Cardiac fibroblast (primary cell): ENCODE measurements around the gene CNP.

ENCODE experiments used
- DNase-seq, 2 donors: peaks; one replicate each; pipeline versions ENCODE4 v3.0.0 to v3.0.0-alpha.2; 2010; ENCODE audit warnings: low read depth in 2 of 2
- H3K4me3 ChIP-seq, 2 donors: replicated peaks in 1 of 2; 1 replicate in 1 of 2; 2 replicates in 1 of 2; pipeline ENCODE4 v1.5.1; 2011; ENCODE audit warnings: low read depth in 2 of 2, low read length in 2 of 2, mild to moderate bottlenecking in 2 of 2, moderate library complexity in 1 of 2
- TF ChIP-seq, protein P1 (sequence below): IDR thresholded peaks from one replicate; pipeline ENCODE4 v1.5.1; 2011; ENCODE audit warnings: low read depth, mild to moderate bottlenecking, low read length, inconsistent platforms

CNP gene

GRCh38 chr17:41957869-41958439 is 8.6 kb upstream of the CNP start:
- H3K4me3 ChIP-seq: no peak overlapping the region
- TF ChIP-seq, protein P1, sequence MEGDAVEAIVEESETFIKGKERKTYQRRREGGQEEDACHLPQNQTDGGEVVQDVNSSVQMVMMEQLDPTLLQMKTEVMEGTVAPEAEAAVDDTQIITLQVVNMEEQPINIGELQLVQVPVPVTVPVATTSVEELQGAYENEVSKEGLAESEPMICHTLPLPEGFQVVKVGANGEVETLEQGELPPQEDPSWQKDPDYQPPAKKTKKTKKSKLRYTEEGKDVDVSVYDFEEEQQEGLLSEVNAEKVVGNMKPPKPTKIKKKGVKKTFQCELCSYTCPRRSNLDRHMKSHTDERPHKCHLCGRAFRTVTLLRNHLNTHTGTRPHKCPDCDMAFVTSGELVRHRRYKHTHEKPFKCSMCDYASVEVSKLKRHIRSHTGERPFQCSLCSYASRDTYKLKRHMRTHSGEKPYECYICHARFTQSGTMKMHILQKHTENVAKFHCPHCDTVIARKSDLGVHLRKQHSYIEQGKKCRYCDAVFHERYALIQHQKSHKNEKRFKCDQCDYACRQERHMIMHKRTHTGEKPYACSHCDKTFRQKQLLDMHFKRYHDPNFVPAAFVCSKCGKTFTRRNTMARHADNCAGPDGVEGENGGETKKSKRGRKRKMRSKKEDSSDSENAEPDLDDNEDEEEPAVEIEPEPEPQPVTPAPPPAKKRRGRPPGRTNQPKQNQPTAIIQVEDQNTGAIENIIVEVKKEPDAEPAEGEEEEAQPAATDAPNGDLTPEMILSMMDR: no peak
- DNase-seq: no peak

- no peak overlapping the region for H3K4me3 ChIP-seq
- no peak for DNase-seq
- TF ChIP-seq, protein P1: no peak
These were observed 7.6 kb upstream of the CNP start for GRCh38 chr17:41959030-41959335.

DNA sequence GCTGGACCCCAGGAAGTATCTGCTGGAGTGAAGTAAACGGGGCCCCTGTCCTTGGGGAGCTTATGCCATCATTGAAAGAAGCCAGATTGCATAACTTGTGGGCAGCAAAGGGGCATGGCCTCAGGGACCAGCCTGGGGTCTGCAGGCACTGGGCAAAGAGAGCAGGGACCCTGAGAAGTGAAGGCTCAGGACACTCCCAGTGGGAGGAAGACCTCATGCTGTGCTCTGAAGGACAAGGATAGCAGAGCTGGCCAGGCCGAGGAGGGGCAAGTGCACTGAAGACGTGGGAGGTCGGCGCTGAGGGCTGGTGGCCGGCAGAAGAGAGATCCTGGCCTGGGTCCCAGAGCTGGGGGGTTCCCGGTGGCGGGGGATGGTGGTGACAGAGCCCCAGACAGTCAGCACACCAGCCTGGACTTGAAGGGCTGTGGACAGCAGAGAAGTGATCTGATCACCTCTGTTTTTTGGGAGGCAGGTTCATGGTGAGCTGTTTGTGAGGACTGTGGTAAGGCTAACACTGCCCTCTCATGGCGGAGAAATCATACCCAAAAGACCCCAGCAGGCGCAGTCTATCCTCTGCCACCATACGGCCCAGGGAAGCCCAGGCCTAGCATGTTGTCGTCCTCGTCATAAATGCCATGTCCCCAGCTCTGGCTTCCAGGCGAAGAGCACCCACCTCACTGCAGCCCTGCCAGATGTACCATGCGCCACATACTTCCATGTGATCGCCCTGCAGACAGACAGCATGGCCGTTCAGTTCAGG is 7.1 kb upstream of the CNP start:
- H3K4me3 ChIP-seq: no peak overlapping the region
- DNase-seq: peak; percentile 74 to 80
- TF ChIP-seq, protein P1: peak; percentile 64

DNA sequence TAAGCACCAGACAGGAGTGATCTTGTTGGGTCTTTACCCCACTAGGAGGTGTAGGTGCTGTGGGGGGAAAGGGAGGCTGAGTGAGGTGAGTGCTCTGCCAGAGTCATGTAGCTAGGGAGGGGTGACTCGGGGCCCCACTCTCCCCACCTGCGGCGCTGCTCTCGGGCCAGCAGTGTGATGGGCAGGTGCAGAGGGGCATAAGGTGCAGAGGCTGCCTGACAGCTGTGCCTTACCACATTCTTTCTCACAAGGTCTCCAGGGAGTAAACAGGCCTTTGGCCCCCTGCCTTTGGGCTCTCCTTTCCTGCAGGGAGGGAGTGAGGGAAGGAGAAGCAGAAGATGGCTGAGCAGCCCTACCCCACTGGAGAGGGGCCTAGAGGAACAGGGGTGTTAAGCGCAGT is 4.5 kb upstream of the CNP start:
- no peak overlapping the region for H3K4me3 ChIP-seq
- DNase-seq: no peak
- TF ChIP-seq, protein P1: no peak

- no peak overlapping the region for H3K4me3 ChIP-seq
- DNase-seq: peak; percentile 67 to 72
- TF ChIP-seq, protein P1: peak; percentile 91
These were observed 3.7 kb upstream of the CNP start for GRCh38 chr17:41962768-41963434.

DNA sequence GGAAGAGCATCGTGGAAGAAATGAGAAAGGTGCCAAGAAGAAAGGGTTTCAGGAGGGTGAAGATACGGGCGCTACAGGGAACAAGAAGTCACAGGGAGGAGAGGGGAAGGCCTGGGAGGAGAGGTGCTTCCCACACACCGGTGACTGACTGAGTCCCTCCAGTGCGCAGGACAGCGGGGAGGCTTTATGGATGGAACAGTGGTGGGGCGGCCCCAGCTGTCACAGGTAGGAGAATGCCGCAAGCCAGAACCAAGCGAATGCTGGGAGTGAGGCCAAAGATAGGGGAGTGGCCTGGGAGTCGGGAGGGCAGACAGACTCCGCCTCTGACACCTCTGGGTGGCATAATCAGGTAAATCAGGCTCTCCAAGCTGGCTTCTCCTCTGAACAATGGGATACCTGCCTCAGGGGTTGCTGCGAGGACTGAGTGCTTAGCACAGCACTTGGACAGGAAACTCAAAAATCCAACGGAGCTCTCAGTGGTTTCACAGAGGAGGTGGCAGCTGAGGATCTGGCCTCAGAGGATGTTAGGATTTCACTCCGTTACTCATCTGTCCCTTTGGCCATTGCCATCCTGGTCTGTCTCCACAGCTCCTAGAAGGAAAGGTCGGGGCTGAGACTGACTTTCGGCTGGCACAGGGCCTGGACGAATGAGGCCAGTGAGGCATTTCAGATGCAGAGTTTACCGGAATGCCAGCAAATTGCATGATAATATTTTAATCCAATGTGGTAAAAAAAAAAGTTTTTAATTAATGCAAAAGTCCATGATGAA is 717 bp upstream of the CNP start:
- TF ChIP-seq, protein P1: no peak
- H3K4me3 ChIP-seq: peak overlapping the region; percentile 43 to 85
- DNase-seq: peak; percentile 44 to 49
